Dedifferentiated amniotic fluid mesenchymal stem cell (primary cell): ENCODE measurements around the gene THOC2.
"Not testable (repeated sequence)": the region's sequence is repeated elsewhere in the genome, so short reads cannot be mapped to it uniquely, and the experiment has no call there.

Source experiments
- DNase-seq: peaks from one replicate; pipeline ENCODE4 v3.0.0-alpha.2; 2016; ENCODE audit errors: extremely low spot score

THOC2 gene

DNA sequence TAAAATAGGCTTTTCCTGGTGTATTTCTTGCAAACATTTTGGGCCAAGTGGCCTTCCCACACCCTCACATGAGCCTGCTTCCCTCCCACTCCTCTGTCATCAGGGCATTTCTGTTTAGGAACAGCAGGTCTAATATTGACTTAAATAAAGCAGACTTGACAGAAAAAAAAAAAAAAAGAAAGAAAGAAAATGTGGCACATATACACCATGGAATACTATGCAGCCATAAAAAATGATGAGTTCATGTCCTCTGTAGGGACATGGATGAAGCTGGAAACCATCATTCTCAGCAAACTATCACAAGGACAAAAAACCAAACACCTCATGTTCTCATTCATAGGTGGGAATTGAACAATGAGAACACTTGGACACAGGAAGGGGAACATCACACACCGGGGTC, 2.3 kb upstream of the THOC2 start:
- DNase-seq: not testable (repeated sequence)

GRCh38 chrX:123734079-123734478, 1.2 kb upstream of the THOC2 start:
- DNase-seq: not testable (repeated sequence)

DNA sequence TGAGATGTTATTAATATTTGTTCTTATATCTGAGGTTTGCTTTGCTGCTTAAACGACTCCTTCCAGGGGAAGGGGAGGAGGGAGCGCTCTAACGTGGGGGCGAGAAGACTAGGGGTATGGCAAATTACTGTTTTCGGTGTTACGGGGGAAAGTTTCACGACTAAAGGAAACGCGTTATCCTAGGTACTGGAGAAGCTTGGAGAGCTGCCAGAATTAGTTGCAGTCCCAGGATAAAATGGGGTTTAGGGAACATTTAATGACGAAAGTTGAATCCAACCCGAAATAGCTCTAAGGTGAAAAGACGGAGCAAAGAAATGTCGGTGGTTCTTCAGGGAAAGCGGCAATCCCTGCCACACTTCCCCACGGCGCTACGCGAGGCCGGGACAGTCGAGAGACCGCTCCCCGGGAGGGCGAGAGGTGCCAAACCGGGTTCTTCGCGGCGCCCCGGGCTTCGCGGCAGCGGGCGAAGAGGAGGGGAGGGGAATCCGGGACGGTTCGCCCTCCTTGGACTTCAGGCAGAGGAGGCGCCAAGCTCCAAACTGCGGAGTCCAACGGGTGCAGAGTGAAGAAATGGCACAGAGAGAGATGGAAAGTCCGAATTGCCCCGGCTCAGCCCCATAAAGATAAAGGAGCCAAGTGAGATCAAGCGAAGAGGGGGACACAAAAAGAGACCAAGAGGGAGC, 724 bp downstream of the THOC2 start:
- no peak for DNase-seq

GRCh38 chrX:123731258-123731986, 1.4 kb downstream of the THOC2 start:
- DNase-seq: no peak

DNA sequence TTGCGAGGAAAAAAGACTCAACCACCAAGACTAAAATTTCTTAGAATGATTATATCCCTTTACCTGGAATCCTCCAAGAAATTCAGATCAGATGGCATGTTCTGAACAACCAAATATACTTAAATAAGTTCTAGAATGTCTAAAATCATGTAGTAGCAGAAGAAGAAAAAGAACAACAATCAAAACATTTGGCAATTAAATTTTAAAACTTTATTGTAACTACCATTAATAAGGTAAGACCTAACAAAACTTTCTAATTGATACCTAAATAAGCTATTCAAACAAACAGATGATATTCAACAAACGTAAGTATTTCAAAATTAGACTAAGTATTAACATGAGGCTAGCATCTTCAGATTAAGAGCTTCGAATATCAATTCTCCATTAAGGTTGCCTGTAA, 4.3 kb downstream of the THOC2 start:
- no peak for DNase-seq

GRCh38 chrX:123728016-123728415, 4.8 kb downstream of the THOC2 start:
- DNase-seq: no peak

GRCh38 chrX:123722193-123722592, 10.7 kb downstream of the THOC2 start:
- DNase-seq: not testable (repeated sequence)

- no peak for DNase-seq
Observed at GRCh38 chrX:123720486-123720885, 12.4 kb downstream of the THOC2 start.

- DNase-seq: no peak
Observed at GRCh38 chrX:123713841-123714240, 19.0 kb downstream of the THOC2 start.

DNA sequence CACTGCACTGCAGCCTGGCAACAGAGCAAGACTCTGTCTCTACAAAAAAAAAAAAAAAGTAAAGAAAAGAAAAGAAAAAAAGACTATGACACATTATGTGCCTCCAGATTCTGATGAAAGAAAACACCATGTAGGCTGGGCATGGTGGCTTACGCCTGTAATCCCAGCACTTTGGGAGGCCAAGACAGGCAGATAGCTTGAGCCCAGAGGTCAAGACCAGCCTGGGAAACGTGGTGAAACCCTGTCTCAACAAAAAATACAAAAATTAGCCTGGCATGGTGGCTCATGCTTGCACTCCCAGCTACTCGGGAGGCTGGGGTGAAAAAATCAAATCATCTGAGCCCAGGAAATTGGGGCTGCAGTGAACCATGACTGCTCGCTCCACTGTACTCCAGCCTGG, 19.4 kb downstream of the THOC2 start:
- DNase-seq: no peak

DNA sequence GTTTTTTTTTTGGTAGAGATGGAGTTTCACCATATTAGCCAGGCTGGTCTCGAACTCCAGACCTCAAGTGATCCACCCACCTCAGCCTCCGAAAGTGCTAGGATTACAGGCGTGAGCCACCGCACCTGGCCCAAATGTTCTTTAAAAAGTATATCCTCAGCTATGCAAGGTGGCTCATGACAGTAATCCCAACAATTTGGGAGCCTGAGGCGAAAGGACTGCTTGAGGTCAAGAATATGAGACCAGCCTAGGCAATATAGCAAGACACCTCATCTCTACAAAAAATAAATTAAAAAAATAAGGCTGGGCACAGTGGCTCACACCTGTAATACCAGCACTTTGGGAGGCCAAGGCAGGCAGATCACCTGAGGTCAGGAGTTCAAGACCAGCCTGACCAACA, 21.7 kb downstream of the THOC2 start:
- DNase-seq: not testable (repeated sequence)

GRCh38 chrX:123704781-123705180, 28.1 kb downstream of the THOC2 start:
- DNase-seq: no peak

DNA sequence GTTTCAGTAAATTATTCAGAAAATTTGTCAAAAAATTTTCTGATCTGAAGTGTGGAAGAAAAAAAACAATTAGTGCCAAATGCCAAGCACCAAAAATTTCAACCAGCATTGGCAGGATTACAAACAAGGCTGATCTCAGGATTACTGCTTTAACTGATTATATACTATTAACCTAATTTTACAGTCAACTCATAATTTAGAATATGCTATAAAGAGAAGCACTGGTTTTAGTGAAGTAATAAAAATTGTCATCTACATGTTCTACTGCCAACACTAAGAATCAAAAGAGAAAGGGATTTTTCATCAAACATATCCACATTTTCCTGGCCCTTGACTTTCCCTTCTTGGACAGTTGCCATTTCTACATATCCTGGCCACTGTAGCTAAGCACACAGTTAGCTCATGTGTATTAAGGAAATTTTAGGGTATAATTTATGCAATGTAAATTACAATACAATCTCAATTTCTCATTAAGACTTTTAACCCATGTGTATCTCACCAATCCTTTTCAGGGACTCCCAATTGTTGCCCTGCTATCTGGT, 33.8 kb downstream of the THOC2 start:
- no peak for DNase-seq

DNA sequence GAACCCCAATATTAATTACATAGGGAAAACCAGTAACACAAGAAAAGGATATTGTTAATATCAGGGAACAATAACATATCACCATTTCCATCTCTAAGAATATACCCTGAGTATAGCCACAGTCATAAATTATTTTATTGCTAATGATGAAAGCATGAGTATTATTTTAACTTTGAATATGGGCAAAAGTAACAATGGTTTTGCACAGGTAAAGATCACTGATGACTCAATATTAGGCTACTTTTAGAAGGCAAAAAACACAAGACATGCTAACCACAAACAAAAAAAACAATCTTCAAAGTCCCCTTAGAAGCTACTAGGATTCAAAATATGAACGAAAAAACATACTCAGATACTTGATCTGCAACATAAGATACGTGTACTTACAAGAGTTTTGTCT, 36.5 kb downstream of the THOC2 start:
- no peak for DNase-seq

- no peak for DNase-seq
Observed at GRCh38 chrX:123695242-123695641, 37.6 kb downstream of the THOC2 start.

- no peak for DNase-seq
Observed at GRCh38 chrX:123691776-123692175, 41.1 kb downstream of the THOC2 start.

DNA sequence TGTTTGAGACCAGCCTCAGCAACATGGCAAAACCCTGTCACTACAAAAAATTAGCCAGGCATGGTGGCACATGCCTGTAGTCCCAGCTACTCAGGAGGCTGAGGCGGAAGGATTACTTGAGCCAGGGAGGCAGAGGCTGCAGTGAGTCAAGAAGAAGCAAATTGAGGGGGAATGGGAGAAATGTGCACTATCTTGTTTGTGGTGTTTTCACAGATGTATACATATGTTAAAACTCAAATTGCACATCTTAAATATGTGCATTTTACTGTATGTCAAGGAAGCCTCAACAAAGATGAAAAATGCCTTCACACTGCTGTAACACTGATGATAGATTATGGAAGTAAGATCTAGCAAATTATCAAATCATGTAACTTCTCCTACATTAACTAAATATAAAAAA, 44.3 kb downstream of the THOC2 start:
- DNase-seq: no peak

DNA sequence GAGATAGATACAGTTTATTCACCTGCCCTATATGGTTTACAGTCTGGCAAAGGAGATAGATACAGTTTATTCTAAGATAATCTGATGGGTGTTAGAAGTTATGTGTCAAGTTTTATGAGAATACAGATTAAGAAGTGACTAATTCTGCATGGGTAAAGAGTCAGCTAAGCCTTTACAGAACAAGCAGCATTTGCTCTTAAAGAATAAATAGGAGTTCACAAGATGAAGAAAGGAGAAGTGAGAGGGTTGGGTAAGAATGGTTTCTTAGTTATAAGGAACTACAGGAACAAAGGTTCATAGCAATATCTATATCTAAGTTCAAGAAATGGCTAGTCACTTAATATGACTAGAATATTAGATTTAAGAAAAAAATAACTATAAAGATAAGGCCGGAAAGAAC, 47.6 kb downstream of the THOC2 start:
- DNase-seq: no peak

- DNase-seq: no peak
Observed at GRCh38 chrX:123682186-123682585, 50.7 kb downstream of the THOC2 start.

DNA sequence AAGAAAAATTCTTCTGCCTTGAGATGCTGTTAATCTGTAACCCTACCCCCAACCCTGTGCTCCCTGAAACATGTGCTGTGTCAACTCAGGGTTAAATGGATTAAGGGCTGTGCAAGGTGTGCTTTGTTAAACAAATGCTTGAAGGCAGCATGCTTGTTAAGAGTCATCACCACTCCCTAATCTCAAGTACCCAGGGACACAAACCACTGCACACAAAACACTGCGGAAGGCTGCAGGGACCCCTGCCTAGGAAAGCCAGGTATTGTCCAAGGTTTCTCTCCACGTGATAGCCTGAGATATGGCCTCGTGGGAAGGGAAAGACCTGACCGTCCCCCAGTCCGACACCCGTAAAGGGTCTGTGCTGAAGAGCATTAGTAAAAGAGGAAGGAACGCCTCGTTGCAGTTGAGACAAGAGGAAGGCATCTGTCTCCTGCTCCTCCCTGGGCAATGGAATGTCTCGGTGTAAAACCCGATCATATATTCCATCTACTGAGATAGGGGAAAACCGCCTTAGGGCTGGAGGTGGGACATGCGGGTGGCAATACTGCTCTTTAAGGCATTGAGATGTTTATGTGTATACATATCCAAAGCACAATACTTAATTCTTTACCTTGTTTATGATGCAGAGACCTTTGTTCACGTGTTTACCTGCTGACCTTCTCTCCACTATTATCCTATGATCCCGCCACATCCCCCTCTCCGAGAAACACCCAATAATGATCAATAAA, 53.0 kb downstream of the THOC2 start:
- not testable (repeated sequence) for DNase-seq

DNA sequence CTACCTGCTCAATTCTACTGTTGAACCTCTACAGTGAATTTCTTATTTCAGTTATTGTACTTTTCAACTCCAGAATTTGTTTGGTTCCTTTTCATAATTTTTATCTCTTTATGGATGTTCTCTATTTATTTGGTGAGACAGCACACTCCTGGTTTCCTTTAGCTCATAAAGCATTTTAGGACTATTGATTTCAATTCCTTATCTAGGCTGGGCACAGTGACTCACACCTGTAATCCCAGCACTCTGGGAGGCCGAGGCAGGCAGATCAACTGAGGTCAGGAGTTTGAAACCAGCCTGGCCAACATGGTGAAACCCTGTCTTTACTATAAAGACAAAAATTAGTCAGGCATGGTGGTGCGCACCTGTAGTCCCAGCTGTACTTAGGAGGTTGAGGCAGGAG, 57.7 kb downstream of the THOC2 start:
- no peak for DNase-seq

GRCh38 chrX:123673813-123674212, 59.0 kb downstream of the THOC2 start:
- DNase-seq: no peak

DNA sequence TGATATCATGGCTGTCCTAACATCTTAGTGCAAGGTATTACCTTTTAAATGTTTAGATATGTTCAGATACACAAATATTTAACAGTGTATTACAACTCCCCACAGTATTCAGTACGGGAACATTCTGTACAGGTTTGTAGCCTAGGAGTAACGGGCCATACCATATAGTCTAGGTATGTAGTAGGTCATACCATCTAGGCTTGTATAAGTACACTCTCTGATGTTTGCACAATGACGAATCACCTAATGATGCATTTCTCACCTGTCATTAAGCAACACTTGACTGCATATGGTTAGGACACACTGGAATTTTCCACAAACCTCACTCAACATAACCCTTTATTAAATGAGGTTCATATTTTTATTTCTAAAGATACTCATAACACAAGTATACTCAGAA, 67.7 kb downstream of the THOC2 start:
- no peak for DNase-seq
